H9 (cell line): Measurements from ENCODE around the gene PPP1R13B. TPM values are rescaled to one million over a fixed set of nuclear protein-coding genes. Genes with fewer than 3 reads are reported as not detected.
A peak's percentile ranks its signal among the peaks of the same experiment; 100 is the strongest.

ENCODE experiments used
- DNase-seq: peaks from one replicate; pipeline ENCODE4 v3.0.0-alpha.2; 2017
- H2AFZ ChIP-seq: one replicate; pipeline ENCODE4 v1.6.1; 2013; ENCODE audit warnings: mild to moderate bottlenecking, low read length, control low read depth, moderate library complexity
- H2AK5ac ChIP-seq: 2 replicates; pipeline ENCODE4 v1.6.1; 2013; ENCODE audit warnings: low read length, control low read depth, mixed read lengths; ENCODE audit not compliant: insufficient read length
- H2BK120ac ChIP-seq: one replicate; pipeline ENCODE4 v1.6.1; 2013; ENCODE audit warnings: low read depth, mild to moderate bottlenecking, low read length, control low read depth, inconsistent platforms; ENCODE audit not compliant: poor library complexity, severe bottlenecking
- H2BK12ac ChIP-seq: 2 replicates; pipeline ENCODE4 v1.6.1; 2013; ENCODE audit warnings: low read length, control low read depth, mixed read lengths, low read depth; ENCODE audit not compliant: insufficient read length
- H2BK15ac ChIP-seq: 2 replicates; pipeline ENCODE4 v1.6.1; 2013; ENCODE audit warnings: low read depth, low read length, control low read depth
- H2BK20ac ChIP-seq: one replicate; pipeline ENCODE4 v1.6.1; 2013; ENCODE audit warnings: low read depth, mild to moderate bottlenecking, low read length, control low read depth, inconsistent platforms; ENCODE audit not compliant: poor library complexity, severe bottlenecking
- H2BK5ac ChIP-seq: 2 replicates; pipeline ENCODE4 v1.6.1; 2013; ENCODE audit warnings: low read length, control low read depth, mixed read lengths; ENCODE audit not compliant: insufficient read length
- H3K14ac ChIP-seq: 2 replicates; pipeline ENCODE4 v1.6.1; 2013; ENCODE audit warnings: low read length, control low read depth; ENCODE audit not compliant: insufficient read depth
- H3K18ac ChIP-seq: 2 replicates; pipeline ENCODE4 v1.6.1; 2013; ENCODE audit warnings: low read depth, mild to moderate bottlenecking, mixed read lengths, low read length, control low read depth; ENCODE audit not compliant: insufficient read length
- H3K23ac ChIP-seq: 2 replicates; pipeline ENCODE4 v1.6.1; 2013; ENCODE audit warnings: low read length, control low read depth, mixed read lengths, low read depth; ENCODE audit not compliant: insufficient read length
- H3K23me2 ChIP-seq: 2 replicates; pipeline ENCODE4 v1.6.1; 2013; ENCODE audit warnings: low read depth, mild to moderate bottlenecking, mixed read lengths, low read length, control low read depth; ENCODE audit not compliant: insufficient read length, poor library complexity, severe bottlenecking
- H3K27ac ChIP-seq: 2 replicates; pipeline ENCODE4 v1.5.1; 2013; ENCODE audit warnings: low read length, control low read depth, mixed read lengths, low read depth; ENCODE audit not compliant: insufficient read length
- H3K27me3 ChIP-seq: 2 replicates; pipeline ENCODE4 v1.6.1; 2013; ENCODE audit warnings: low read length, control low read depth, inconsistent platforms; ENCODE audit not compliant: insufficient read depth
- H3K4ac ChIP-seq: 2 replicates; pipeline ENCODE4 v1.6.1; 2013; ENCODE audit warnings: low read depth, mild to moderate bottlenecking, control low read depth, inconsistent platforms, low read length, moderate library complexity
- H3K4me1 ChIP-seq: 2 replicates; pipeline ENCODE4 v1.6.1; 2013; ENCODE audit warnings: low read length, control low read depth, inconsistent platforms; ENCODE audit not compliant: insufficient read depth
- H3K4me2 ChIP-seq: 2 replicates; pipeline ENCODE4 v1.6.1; 2013; ENCODE audit warnings: low read length, control low read depth, mixed read lengths; ENCODE audit not compliant: insufficient read length, insufficient read depth
- H3K56ac ChIP-seq: 2 replicates; pipeline ENCODE4 v1.6.1; 2013; ENCODE audit warnings: low read depth, mild to moderate bottlenecking, mixed read lengths, low read length, control low read depth; ENCODE audit not compliant: insufficient read length
- H3K79me1 ChIP-seq: 2 replicates; pipeline ENCODE4 v1.6.1; 2013; ENCODE audit warnings: low read depth, mild to moderate bottlenecking, moderate library complexity, low read length, control low read depth, inconsistent platforms; ENCODE audit not compliant: insufficient read depth, poor library complexity, severe bottlenecking
- H3K79me2 ChIP-seq: 2 replicates; pipeline ENCODE4 v1.6.1; 2013; ENCODE audit warnings: low read length, control low read depth, inconsistent platforms; ENCODE audit not compliant: insufficient read depth
- H3K9ac ChIP-seq: 2 replicates; pipeline ENCODE4 v1.6.1; 2013; ENCODE audit warnings: low read length, control low read depth, mixed read lengths; ENCODE audit not compliant: insufficient read length; ENCODE audit errors: extremely low read depth
- H3K9me3 ChIP-seq: one replicate; pipeline ENCODE4 v1.6.1; 2013; ENCODE audit warnings: low read depth, low read length, inconsistent platforms; ENCODE audit not compliant: control insufficient read depth
- H3T11ph ChIP-seq: one replicate; pipeline ENCODE4 v1.6.1; 2013; ENCODE audit warnings: mild to moderate bottlenecking, low read length, control low read depth, inconsistent platforms
- H4K20me1 ChIP-seq: one replicate; pipeline ENCODE4 v1.6.1; 2013; ENCODE audit not compliant: control insufficient read depth, insufficient read length, insufficient read depth
- H4K5ac ChIP-seq: 2 replicates; pipeline ENCODE4 v1.6.1; 2013; ENCODE audit warnings: low read depth, mild to moderate bottlenecking, mixed read lengths, low read length, control low read depth; ENCODE audit not compliant: insufficient read length
- H4K8ac ChIP-seq: replicated peaks from 2 replicates; pipeline ENCODE4 v1.6.1; 2013; ENCODE audit warnings: low read length, control low read depth, mixed read lengths, low read depth; ENCODE audit not compliant: insufficient read length
- H4K91ac ChIP-seq: 2 replicates; pipeline ENCODE4 v1.6.1; 2013; ENCODE audit warnings: low read depth, mild to moderate bottlenecking, moderate library complexity, mixed read lengths, low read length, control low read depth; ENCODE audit not compliant: insufficient read length
- H3K27ac Mint-ChIP-seq, 3 experiments: 2 replicates in 2 of 3; 3 replicates in 1 of 3; pipeline ENCODE4 v1.8.0; 2020 to 2021; ENCODE audit warnings: mixed read lengths in 3 of 3, mild to moderate bottlenecking in 1 of 3, moderate library complexity in 1 of 3
- H3K27me3 Mint-ChIP-seq: 2 replicates; pipeline ENCODE4 v1.8.0; 2021; ENCODE audit warnings: low read depth, mild to moderate bottlenecking, moderate library complexity, mixed read lengths
- H3K36me3 Mint-ChIP-seq, 3 experiments: 2 replicates in 2 of 3; 3 replicates in 1 of 3; pipeline ENCODE4 v1.8.0; 2020 to 2021; ENCODE audit warnings: low read depth in 3 of 3, mixed read lengths in 3 of 3; ENCODE audit not compliant: insufficient read depth in 1 of 3
- H3K4me1 Mint-ChIP-seq, 2 experiments: 2 replicates each; pipeline ENCODE4 v1.8.0; 2020; ENCODE audit warnings: mixed read lengths in 2 of 2
- H3K4me3 Mint-ChIP-seq, 2 experiments: 2 replicates in 1 of 2; 3 replicates in 1 of 2; pipeline ENCODE4 v1.8.0; 2020 to 2021; ENCODE audit warnings: mild to moderate bottlenecking in 2 of 2, mixed read lengths in 2 of 2, moderate library complexity in 1 of 2
- H3K9me3 Mint-ChIP-seq, 2 experiments: 2 replicates in 1 of 2; 3 replicates in 1 of 2; pipeline ENCODE4 v1.8.0; 2020; ENCODE audit warnings: mild to moderate bottlenecking in 2 of 2, mixed read lengths in 2 of 2, moderate library complexity in 1 of 2
- WGBS: extraction: QIAGEN DNeasy Blood & Tissue Kit; methylation state at CpG from one replicate; pipeline ENCODE4 v1.1.7; 2013; ENCODE audit warnings: missing lambda C conversion rate, low lambda C conversion rate, mixed read lengths; ENCODE audit not compliant: insufficient read length; ENCODE audit errors: extremely low coverage; 5-methylcytosine and 5-hydroxymethylcytosine counted together
- total RNA-seq: library from RNA; stranded (reverse); gene quantifications from 2 replicates; pipeline ENCODE4 v1.2.1, GENCODE V29; 2021
- TF ChIP-seq, protein P1 (sequence below): fragments of 200-600 bp; sonication (generic); conservative IDR thresholded peaks from 3 replicates; pipeline ENCODE4 v1.8.0; 2021; ENCODE audit warnings: antibody characterized with exemption, mild to moderate bottlenecking

PPP1R13B gene
- total RNA-seq, 1 experiment from 2014 or later = 6.0 TPM

DNA sequence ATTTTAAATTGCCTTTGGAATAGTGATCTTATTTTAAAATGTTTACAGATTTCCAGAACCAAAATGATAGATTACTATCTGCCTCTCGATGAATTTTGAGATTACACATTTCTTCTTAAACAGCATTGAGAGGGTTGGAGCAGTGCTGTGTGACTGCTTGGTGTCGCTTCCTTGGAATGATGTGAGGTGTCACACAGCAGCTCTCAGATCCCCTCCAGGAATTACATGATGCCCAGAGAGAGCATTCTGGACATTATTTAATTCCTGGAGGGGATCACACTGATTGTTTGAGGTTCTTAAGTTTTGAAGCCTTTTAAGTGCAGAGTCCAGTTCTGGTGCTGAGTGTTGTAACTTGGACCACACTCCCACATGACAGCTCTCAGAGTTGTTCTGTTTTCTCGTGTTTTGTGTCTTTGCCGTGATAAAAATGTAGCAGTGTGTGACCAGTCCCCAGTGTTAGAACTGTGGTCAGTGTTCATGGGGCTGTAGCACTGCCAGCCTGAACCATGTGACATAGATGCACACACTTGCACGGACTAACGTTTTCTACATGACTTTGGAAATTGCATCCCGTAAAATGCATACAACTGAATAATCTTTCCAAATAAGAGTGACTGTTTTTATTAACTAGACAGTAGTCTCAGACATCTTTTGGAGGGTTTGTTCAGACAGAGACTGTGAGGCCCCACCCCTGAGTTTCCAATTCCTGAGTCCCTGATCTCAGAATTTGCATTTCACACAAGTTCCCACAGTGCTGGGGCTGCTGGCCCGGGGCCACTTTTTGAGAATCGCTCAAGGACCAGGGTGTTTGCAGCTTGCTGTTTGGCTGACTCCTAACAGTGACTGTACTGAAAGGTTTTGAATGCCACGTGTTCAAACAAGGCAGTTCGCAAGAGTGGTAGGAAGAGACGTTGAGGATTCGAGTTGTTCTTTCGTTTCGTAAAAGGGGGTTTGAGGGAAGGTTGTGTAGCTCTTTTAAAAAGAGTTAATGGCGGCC is 158.2 kb downstream of the PPP1R13B start:
- DNase-seq = no peak
- peaks cover 2 to 69% (median 49%) of the 10 kb centered on the region in 3 experiments; a peak in 6 of 7 replicates for H3K36me3 Mint-ChIP-seq
- no peaks in the 10 kb centered on the region for H3K9me3 Mint-ChIP-seq
- H3K4ac ChIP-seq = no peak overlapping the region
- H2AK5ac ChIP-seq = no peak overlapping the region
- no peak overlapping the region for H2BK5ac ChIP-seq
- no peaks in the 10 kb centered on the region for H3K23me2 ChIP-seq
- H3K18ac ChIP-seq = no peak overlapping the region
- H2BK20ac ChIP-seq = no peak overlapping the region
- H3K27me3 Mint-ChIP-seq = no peaks in the 10 kb centered on the region
- TF ChIP-seq, protein P1, sequence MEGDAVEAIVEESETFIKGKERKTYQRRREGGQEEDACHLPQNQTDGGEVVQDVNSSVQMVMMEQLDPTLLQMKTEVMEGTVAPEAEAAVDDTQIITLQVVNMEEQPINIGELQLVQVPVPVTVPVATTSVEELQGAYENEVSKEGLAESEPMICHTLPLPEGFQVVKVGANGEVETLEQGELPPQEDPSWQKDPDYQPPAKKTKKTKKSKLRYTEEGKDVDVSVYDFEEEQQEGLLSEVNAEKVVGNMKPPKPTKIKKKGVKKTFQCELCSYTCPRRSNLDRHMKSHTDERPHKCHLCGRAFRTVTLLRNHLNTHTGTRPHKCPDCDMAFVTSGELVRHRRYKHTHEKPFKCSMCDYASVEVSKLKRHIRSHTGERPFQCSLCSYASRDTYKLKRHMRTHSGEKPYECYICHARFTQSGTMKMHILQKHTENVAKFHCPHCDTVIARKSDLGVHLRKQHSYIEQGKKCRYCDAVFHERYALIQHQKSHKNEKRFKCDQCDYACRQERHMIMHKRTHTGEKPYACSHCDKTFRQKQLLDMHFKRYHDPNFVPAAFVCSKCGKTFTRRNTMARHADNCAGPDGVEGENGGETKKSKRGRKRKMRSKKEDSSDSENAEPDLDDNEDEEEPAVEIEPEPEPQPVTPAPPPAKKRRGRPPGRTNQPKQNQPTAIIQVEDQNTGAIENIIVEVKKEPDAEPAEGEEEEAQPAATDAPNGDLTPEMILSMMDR = no peak
- no peak overlapping the region for H3K4me3 Mint-ChIP-seq
- H4K8ac ChIP-seq = no peak overlapping the region
- 100% methylated on average over 5 of the region's 16 CpGs for WGBS
- H3K14ac ChIP-seq = no peak overlapping the region
- H4K91ac ChIP-seq = no peak overlapping the region
- no peaks in the 10 kb centered on the region for H3K79me1 ChIP-seq
- H3K4me1 Mint-ChIP-seq = no peaks in the 10 kb centered on the region; a peak in 2 of 4 replicates
- no peak overlapping the region for H4K5ac ChIP-seq
- H3K4me1 ChIP-seq = no peaks in the 10 kb centered on the region
- H3K79me2 ChIP-seq = 0 out of 2 replicates have a peak, but pooled peaks cover 2% of the 10 kb centered on the region
- no peak overlapping the region for H3K9ac ChIP-seq
- H2BK12ac ChIP-seq = no peak overlapping the region
- H3K9me3 ChIP-seq = no peaks in the 10 kb centered on the region
- H4K20me1 ChIP-seq = peaks cover 3% of the 10 kb centered on the region
- no peak overlapping the region for H3K23ac ChIP-seq
- H2BK120ac ChIP-seq = no peak overlapping the region
- no peak overlapping the region for H2BK15ac ChIP-seq
- H3K27me3 ChIP-seq = no peaks in the 10 kb centered on the region
- H3K27ac Mint-ChIP-seq = peak overlapping the region; percentile 46 to 83 (median 58); a peak in 5 of 7 replicates
- no peak overlapping the region for H3K56ac ChIP-seq
- no peak overlapping the region for H3K27ac ChIP-seq
- H2AFZ ChIP-seq = no peak overlapping the region
- H3T11ph ChIP-seq = no peak overlapping the region
- H3K4me2 ChIP-seq = no peak overlapping the region
